GM18502 (cell line): ENCODE data around the gene ZNF593.

Experiments
- ATAC-seq: cut with Tn5 transposase; IDR thresholded peaks from one replicate; pipeline ENCODE4 v1.9.1; 2021; ENCODE audit warnings: mild to moderate bottlenecking; ENCODE audit not compliant: unreplicated experiment, poor library complexity

Gene ZNF593

GRCh38 chr1:26145960-26146294 is 23.8 kb upstream of the ZNF593 start:
- ATAC-seq, result no peak

GRCh38 chr1:26148887-26149286 is 20.8 kb upstream of the ZNF593 start:
- no peak for ATAC-seq

GRCh38 chr1:26153966-26154532 is 15.7 kb upstream of the ZNF593 start:
- ATAC-seq, result no peak

- no peak for ATAC-seq
These were observed 15.0 kb upstream of the ZNF593 start for GRCh38 chr1:26154750-26155149.

DNA sequence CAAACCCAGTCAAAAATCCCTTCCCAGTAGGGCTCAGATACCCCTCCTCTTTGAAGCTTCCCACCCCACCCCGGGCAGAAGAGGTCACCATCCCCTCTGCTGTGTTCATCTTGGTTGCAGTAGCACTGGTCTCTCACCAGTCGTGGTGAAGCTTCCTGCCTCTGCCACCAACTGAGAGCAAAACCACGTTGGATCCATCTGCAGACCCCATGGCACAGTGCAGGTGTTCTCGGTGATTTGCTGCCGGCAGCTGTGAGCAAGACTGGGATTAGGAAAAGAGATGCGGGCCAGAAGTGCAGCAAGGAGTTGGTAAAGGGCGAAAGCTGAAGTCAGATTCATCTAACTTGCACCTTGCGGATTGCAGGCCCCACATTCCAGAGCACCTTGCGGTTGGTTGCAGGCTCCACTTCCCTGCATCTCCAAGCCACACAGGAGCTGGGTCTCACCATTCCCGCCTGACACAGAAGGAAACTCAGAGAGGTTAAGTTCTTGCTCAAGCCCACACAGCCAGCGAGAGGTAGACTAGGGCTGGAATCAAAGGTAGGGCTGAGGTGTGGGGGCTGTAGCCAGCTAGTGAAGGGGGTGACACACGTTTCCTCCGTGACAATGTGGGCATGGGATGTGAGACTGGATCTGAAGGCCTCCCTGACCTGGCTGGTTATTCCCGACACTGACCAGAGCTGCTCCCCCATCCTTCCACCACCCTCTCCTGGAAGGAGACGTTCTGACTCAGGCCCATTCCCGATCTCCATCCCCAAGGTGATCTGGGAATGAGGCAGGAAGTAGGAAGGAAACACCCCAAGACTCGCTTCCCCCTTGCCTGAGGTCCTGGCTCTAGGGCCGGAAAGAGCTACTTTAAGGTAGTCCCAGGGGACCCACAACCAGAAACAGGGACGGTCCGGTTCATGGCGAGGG is 14.1 kb upstream of the ZNF593 start:
- ATAC-seq, result no peak

DNA sequence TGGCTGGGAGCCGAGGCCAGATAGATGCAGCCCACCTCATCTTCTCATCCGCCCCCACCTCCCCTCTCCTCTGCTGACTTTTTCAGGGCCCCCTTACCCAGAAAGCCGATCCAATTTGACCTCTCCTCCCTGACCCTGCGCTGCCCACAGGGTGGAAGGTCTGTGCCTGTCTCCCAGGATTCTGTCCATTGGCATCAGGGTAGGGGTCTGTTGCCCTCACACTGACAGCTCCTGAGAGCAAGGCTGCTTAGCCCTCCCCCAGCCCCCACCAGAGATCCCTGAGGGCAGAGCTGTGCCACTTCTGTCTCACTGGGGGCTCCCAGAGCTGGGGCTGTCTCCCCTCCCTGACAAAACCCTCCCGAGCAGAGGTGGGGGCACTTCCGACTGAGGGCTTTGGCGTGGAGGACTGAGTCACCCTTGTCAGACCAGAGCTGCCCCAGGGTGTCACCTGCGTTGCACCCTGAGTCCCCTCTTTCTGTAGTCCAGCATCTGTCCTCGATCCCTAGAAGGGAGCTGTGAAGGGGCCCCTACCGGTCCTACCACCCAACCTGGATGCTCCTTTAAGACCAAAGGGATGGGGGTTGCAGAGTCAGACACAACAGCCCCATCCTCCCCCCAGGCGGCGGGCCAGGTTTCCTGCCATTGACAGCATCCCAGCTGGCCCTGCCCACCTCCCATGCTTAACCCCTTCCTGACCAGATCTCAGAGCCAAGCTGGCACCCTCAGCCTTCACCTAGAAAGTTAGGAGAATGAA is 13.2 kb upstream of the ZNF593 start:
- ATAC-seq, result no peak

GRCh38 chr1:26158271-26158907 is 11.3 kb upstream of the ZNF593 start:
- ATAC-seq, result no peak

DNA sequence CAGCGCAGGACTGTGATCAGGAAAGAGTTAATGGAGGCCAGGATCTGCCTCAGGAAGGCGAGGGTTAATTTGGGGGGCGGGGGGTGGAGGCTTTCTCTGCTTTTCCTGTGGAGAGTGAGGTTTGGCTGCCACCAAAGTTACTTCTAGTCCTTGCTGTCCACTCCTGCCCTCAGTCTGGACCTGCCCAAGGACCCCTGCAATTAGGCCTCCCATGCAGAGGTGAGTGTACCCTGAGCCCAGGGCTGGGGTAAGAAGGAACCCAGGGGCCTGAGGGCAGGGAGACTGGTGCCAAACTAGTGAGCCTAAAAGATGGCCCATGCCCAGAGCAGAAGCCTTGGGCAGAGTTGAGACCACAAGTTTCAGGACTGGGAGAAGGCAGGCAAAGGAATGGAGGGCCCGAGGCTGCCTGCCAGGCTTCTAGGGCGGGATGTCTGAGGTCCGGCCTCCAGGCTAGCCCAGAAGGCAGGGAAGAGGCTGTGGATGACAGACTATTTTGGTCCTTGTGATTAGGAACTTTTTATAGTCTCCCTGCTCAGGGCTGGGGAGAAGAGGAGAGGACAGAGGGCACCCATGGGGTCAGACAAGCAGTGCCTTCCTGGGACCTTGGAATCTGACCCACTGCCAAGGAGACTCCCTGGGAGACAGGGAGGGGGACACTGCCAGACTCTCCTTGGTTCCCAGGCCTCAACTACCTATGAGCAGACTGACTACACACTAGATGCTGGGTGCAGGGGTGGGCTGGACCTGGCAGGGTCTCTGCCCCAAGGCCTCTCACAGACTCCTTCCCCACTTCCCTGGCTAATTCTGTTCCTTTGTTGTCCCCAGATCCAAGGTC is 10.6 kb upstream of the ZNF593 start, which contains the start of gene FAM110D:
TSS of gene FAM110D (plus strand) at position 172 of the 835 bp plus-strand sequence. CDS start 2,213 bp downstream, outside the sequence.
- ATAC-seq, result no peak

DNA sequence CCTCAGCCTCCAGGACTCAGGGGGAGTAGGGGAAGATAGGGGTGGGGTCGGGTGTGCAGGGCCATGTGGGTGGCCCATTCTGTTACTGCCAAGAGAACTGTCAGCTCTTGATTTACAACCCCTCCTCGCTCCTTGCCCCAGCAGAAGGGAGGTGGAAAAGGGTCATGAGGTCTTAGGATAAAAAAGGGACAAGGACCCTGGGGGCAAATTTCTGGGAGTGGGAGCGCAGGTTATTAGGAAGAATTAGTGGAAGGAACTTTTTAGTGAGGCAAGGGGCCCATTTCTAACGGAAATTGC is 10.0 kb upstream of the ZNF593 start:
- no peak for ATAC-seq

GRCh38 chr1:26160527-26161414 is 8.9 kb upstream of the ZNF593 start:
- ATAC-seq, result no peak

- no peak for ATAC-seq
These were observed 8.1 kb upstream of the ZNF593 start for GRCh38 chr1:26161415-26162219.

DNA sequence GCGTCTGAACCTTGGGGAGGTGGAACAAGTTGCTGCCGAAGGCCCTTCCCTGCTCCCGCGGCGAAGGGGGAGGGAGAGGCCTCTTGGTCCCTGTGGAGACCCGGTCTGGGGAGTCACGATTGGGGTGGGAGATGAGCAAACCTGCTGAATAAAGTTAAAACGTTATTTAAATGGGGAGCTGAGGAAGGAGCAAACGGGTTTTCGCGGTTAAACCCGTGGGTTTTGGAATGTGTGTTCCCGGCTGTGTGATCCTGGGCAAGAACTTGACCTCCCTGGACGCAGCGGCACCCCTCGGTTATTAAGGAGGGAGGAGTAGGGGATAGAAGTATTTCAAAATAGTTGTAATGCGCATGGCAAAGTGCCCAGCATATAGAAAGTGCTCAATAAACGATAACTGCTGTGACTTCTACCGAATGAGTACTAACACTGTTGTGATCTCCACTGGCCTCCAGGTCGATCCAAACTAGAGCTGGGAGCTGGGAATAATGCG is 7.4 kb upstream of the ZNF593 start:
- ATAC-seq, result no peak

GRCh38 chr1:26163684-26164035 is 6.0 kb upstream of the ZNF593 start:
- no peak for ATAC-seq

DNA sequence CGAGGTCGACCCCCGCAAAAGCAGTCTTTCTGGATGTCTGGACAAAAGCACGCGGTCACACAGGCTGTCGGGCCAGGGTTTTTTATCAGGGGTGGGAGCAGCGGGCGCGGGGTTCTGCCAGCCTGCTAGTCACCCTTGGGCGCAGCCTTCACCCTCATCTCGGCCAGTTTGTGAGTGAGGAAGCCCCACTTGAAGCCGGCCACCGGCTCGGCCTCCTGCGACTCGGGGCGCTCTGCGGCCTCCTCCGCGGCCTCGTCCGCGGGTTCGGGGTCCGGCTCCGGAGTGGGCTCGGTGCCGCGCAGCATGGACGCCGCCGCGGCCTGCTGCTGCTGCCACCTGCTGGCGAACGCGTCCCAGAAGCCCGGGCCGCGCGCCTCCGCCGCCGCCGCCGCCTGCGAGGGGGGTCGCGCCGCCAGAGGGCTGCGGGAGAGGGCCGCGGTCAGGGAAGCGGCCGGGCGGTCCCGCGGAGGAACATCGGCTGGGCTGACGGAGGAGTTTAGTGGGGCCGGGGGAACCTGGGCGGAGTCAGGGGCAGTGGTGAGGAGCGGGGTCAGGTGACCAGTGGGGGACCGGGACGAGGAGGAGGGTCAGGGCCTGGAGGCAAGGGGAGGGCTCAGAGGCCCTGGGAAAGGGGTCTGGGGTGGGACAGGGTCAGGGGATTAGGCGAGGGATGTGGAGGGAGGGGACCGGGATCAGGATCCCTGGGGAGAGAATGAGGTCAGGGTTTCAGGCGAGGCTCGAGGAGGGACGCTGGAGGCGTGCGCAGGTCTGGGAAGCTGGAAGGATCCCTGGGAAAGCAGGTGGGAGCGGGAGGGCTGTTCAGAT is 5.5 kb upstream of the ZNF593 start:
- ATAC-seq, result no peak

- no peak for ATAC-seq
These were observed 4.6 kb upstream of the ZNF593 start for GRCh38 chr1:26164861-26165842.

DNA sequence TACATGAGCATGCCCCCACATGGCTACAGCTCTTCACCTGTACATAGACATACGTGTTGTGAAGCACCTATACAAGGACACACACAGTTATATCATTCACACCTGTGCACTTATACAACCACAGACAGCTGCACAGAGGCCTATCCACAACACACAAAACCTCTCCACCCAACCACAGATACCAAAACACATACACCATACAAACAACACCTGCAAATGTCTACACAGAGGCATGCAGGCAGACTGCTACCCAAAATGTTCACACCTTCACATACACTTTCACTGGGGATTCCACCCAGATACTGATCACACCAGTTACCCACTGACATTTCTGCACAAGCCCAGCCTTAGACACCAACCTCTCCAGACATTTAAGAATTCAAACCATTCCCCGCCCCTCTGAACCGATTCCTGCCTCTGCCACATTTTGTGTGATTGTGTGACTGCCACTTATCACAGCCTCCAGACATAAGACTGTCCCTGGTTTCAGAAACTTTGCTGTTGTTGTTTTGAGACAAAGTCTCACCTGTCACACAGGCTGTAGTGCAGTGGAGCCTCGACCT is 2.9 kb upstream of the ZNF593 start:
- no peak for ATAC-seq
